HFFc6 (cell line): ENCODE data around the gene NONO. TPM values are rescaled to one million over a fixed set of nuclear protein-coding genes. Genes with fewer than 3 reads are reported as not detected.
"Not testable (repeated sequence)": the region's sequence is repeated elsewhere in the genome, so short reads cannot be mapped to it uniquely, and the experiment has no call there.

Experiments
- DNase-seq: peaks from one replicate; pipeline ENCODE4 v3.0.0-alpha.2; 2018
- H3K27ac Mint-ChIP-seq: 2 replicates; pipeline ENCODE4 v1.8.0; 2020; ENCODE audit warnings: mild to moderate bottlenecking, mixed read lengths
- H3K27me3 Mint-ChIP-seq: 2 replicates; pipeline ENCODE4 v1.8.0; 2021; ENCODE audit warnings: mild to moderate bottlenecking, moderate library complexity, mixed read lengths; ENCODE audit not compliant: insufficient read depth
- H3K36me3 Mint-ChIP-seq: 2 replicates; pipeline ENCODE4 v1.8.0; 2021; ENCODE audit warnings: low read depth, mixed read lengths
- H3K4me1 Mint-ChIP-seq: 2 replicates; pipeline ENCODE4 v1.8.0; 2020; ENCODE audit warnings: low read depth, mixed read lengths
- H3K4me3 Mint-ChIP-seq: 2 replicates; pipeline ENCODE4 v1.8.0; 2020; ENCODE audit warnings: mild to moderate bottlenecking, moderate library complexity, mixed read lengths
- H3K9me3 Mint-ChIP-seq: 2 replicates; pipeline ENCODE4 v1.8.0; 2020; ENCODE audit warnings: mild to moderate bottlenecking, mixed read lengths
- total RNA-seq, 6 experiments: library from RNA; stranded (reverse); fragmentation: NEBNext Ultra II Directional; extraction: Animal tissue kit (Norgen Biotek cat#: 25700); gene quantifications; 2 replicates in 1 of 6; 3 replicates in 5 of 6; pipeline ENCODE4 v1.2.3, GENCODE V29; 2021
- TF ChIP-seq, protein P1 (sequence below): fragments of 200-600 bp; sonication (generic); IDR thresholded peaks from 2 replicates; pipeline ENCODE4 v1.5.0; 2021; ENCODE audit warnings: antibody characterized with exemption, mild to moderate bottlenecking

Gene NONO
- total RNA-seq, 6 experiments from 2014 or later = 367 to 495 (median 421) TPM

- Mint-ChIP-seq H3K4me3 (no peak overlapping the region), H3K27ac (no peak overlapping the region), H3K36me3 (no peaks in the 10 kb centered on the region), H3K27me3 (peaks cover 3% of the 10 kb centered on the region), H3K9me3 (no peaks in the 10 kb centered on the region), H3K4me1 (no peaks in the 10 kb centered on the region)
- TF ChIP-seq, protein P1, sequence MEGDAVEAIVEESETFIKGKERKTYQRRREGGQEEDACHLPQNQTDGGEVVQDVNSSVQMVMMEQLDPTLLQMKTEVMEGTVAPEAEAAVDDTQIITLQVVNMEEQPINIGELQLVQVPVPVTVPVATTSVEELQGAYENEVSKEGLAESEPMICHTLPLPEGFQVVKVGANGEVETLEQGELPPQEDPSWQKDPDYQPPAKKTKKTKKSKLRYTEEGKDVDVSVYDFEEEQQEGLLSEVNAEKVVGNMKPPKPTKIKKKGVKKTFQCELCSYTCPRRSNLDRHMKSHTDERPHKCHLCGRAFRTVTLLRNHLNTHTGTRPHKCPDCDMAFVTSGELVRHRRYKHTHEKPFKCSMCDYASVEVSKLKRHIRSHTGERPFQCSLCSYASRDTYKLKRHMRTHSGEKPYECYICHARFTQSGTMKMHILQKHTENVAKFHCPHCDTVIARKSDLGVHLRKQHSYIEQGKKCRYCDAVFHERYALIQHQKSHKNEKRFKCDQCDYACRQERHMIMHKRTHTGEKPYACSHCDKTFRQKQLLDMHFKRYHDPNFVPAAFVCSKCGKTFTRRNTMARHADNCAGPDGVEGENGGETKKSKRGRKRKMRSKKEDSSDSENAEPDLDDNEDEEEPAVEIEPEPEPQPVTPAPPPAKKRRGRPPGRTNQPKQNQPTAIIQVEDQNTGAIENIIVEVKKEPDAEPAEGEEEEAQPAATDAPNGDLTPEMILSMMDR = no peak
- no peak for DNase-seq
Observed at GRCh38 chrX:71269801-71270395, 13.5 kb upstream of the NONO start.

DNA sequence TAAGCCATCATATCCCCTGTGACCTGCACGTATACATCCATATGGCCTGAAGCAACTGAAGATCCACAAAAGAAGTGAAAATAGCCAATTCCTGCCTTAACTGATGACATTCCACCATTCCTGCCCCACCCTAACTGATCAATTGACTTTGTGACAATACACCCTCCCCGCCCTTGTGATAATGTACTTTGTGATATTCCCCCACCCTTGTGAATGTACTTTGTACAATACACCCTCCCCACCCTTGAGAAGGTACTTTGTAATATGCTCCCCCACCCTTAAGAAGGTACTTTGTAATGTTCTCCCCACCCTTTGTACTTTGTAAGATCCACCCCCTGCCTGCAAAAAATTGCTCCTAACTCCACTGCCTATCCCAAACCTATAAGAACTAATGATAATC is 11.1 kb upstream of the NONO start:
- not testable (repeated sequence) for H3K27ac Mint-ChIP-seq, H3K36me3 Mint-ChIP-seq, H3K4me1 Mint-ChIP-seq, H3K4me3 Mint-ChIP-seq, H3K9me3 Mint-ChIP-seq, DNase-seq, H3K27me3 Mint-ChIP-seq

- H3K9me3 Mint-ChIP-seq, DNase-seq, H3K4me3 Mint-ChIP-seq, H3K27me3 Mint-ChIP-seq, H3K27ac Mint-ChIP-seq: not testable (repeated sequence)
- Mint-ChIP-seq H3K36me3 (peaks cover 24% of the 10 kb centered on the region), H3K4me1 (peaks cover 14% of the 10 kb centered on the region; the same call in 1 of the 2 replicates)
Observed at GRCh38 chrX:71281300-71281699, 2.1 kb upstream of the NONO start.

GRCh38 chrX:71282514-71283402 is 677 bp upstream of the NONO start:
- H3K27ac Mint-ChIP-seq = peak overlapping the region; percentile 100
- H3K4me1 Mint-ChIP-seq = peaks cover 20% of the 10 kb centered on the region; the same call in 1 of the 2 replicates
- H3K36me3 Mint-ChIP-seq = peaks cover 27% of the 10 kb centered on the region
- H3K9me3 Mint-ChIP-seq = no peaks in the 10 kb centered on the region
- peak overlapping the region; percentile 99 for H3K4me3 Mint-ChIP-seq
- H3K27me3 Mint-ChIP-seq = peaks cover 7% of the 10 kb centered on the region; the same call in 1 of the 2 replicates
- TF ChIP-seq, protein P1 = no peak
- DNase-seq = peak; percentile 39

- H3K9me3 Mint-ChIP-seq = no peaks in the 10 kb centered on the region
- H3K4me3 Mint-ChIP-seq = peak overlapping the region; percentile 99
- no peak for DNase-seq
- peaks cover 34% of the 10 kb centered on the region for H3K4me1 Mint-ChIP-seq
- peaks cover 7% of the 10 kb centered on the region for H3K27me3 Mint-ChIP-seq
- TF ChIP-seq, protein P1 = no peak
- H3K27ac Mint-ChIP-seq = peak overlapping the region; percentile 45; the same call in 1 of the 2 replicates
- peaks cover 33% of the 10 kb centered on the region for H3K36me3 Mint-ChIP-seq
Observed at GRCh38 chrX:71285929-71286328, 2.5 kb downstream of the NONO start.

- DNase-seq = no peak
- H3K4me1 Mint-ChIP-seq = peaks cover 38% of the 10 kb centered on the region
- no peaks in the 10 kb centered on the region; the same call in 1 of the 2 replicates for H3K27me3 Mint-ChIP-seq
- no peak overlapping the region for H3K4me3 Mint-ChIP-seq
- peaks cover 29% of the 10 kb centered on the region for H3K36me3 Mint-ChIP-seq
- no peaks in the 10 kb centered on the region for H3K9me3 Mint-ChIP-seq
- H3K27ac Mint-ChIP-seq = peak overlapping the region; percentile 83
- TF ChIP-seq, protein P1 = no peak
Observed at GRCh38 chrX:71291381-71291780, 7.9 kb downstream of the NONO start.
